ENCODE measurements around the gene MINK1. TPM values are rescaled to one million over a fixed set of nuclear protein-coding genes. Genes with fewer than 3 reads are reported as not detected.

MINK1 gene
- total and polyA plus RNA-seq, 2 donors, result 10.2 to 83.8 TPM

DNA sequence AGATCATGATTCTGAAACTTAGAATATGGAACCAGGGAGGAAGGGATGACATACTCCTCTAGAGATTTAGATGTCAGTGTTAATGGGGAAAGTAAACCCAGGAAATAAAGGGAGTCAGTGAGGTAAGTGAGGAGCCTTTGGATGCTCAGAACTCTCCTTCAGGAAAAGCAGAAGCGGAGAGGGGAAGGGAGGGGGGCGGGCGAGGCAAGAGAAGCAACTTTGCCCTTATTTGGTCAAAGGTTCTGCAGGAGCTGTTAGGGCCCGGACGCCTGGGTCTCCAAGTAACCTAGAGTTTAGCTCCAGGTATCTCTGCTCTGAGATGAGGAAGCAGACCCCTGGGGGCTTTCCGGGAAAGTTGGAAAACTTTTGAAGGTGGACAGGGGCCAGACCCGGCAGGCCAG, 113.9 kb downstream of the MINK1 start:
- Histone ChIP-seq H3K27ac (ENCODE audit: low read depth in 1 of 2, low read length in 1 of 2) (peak overlapping the region; percentile 99 to 100), H3K27me3 (ENCODE audit: control insufficient read depth in 2 of 2, insufficient read depth in 1 of 2, low read length in 1 of 2) (peaks cover 0 to 5% of the 10 kb centered on the region in 2 donors), H3K9me3 (ENCODE audit: control insufficient read depth in 2 of 2, insufficient read depth in 1 of 2, low read length in 1 of 2) (peaks cover 0 to 5% of the 10 kb centered on the region in 2 donors), H3K4me1 (ENCODE audit: control insufficient read depth in 2 of 2, insufficient read depth in 2 of 2, low read length in 2 of 2) (peaks cover 45 to 69% of the 10 kb centered on the region in 2 donors), H3K4me3 (ENCODE audit: low read length in 2 of 2) (peak overlapping the region; percentile 100), H3K36me3 (ENCODE audit: control insufficient read depth in 2 of 2, insufficient read depth in 2 of 2, low read length in 1 of 2) (peaks cover 35 to 55% of the 10 kb centered on the region in 2 donors)
- WGBS, result under 1% methylated on average over 7 of the region's 7 CpGs
- DNase-seq (ENCODE audit: low read depth in 6 of 9, low spot score in 9 of 9), result no peak

Other genes with a start within 250 kb of the MINK1 start
- gene SMTNL2, start 248.8 kb upstream of the MINK1 start, total RNA-seq, result 0.57 TPM
- gene SMTNL2, start 248.8 kb upstream of the MINK1 start, polyA plus RNA-seq, result 1.6 TPM
- gene ALOX15, start 191.7 kb upstream of the MINK1 start, total RNA-seq, result 1.6 TPM
- 0.48 TPM for gene ALOX15, start 191.7 kb upstream of the MINK1 start, polyA plus RNA-seq
- 7.7 TPM for gene PELP1, start 129.2 kb upstream of the MINK1 start, total RNA-seq
- 26.9 TPM for gene PELP1, start 129.2 kb upstream of the MINK1 start, polyA plus RNA-seq
- 60.2 TPM for gene ARRB2, start 122.7 kb upstream of the MINK1 start, total RNA-seq
- 91.2 TPM for gene ARRB2, start 122.7 kb upstream of the MINK1 start, polyA plus RNA-seq
- gene MED11, start 101.9 kb upstream of the MINK1 start, total RNA-seq, result 28.1 TPM
- 40.3 TPM for gene MED11, start 101.9 kb upstream of the MINK1 start, polyA plus RNA-seq
- 0.52 TPM for gene ZMYND15, start 93.5 kb upstream of the MINK1 start, total RNA-seq
- 3.8 TPM for gene ZMYND15, start 93.5 kb upstream of the MINK1 start, polyA plus RNA-seq
- 3.3 TPM for gene CXCL16, start 93.4 kb upstream of the MINK1 start, total RNA-seq
- gene CXCL16, start 93.4 kb upstream of the MINK1 start, polyA plus RNA-seq, result 32.9 TPM
- not detected for gene TM4SF5, start 61.5 kb upstream of the MINK1 start, total RNA-seq
- gene TM4SF5, start 61.5 kb upstream of the MINK1 start, polyA plus RNA-seq, result 0.14 TPM
- 2.7 TPM for gene VMO1, start 47.0 kb upstream of the MINK1 start, total RNA-seq
- gene VMO1, start 47.0 kb upstream of the MINK1 start, polyA plus RNA-seq, result 30.6 TPM
- gene GLTPD2, start 44.4 kb upstream of the MINK1 start, total RNA-seq, result 0.14 TPM
- gene GLTPD2, start 44.4 kb upstream of the MINK1 start, polyA plus RNA-seq, result 0.16 TPM
- gene PSMB6, start 37.2 kb upstream of the MINK1 start, total RNA-seq, result 183 TPM
- gene PSMB6, start 37.2 kb upstream of the MINK1 start, polyA plus RNA-seq, result 122 TPM
- 14.5 TPM for gene PLD2, start 26.2 kb upstream of the MINK1 start, total RNA-seq
- gene PLD2, start 26.2 kb upstream of the MINK1 start, polyA plus RNA-seq, result 30.7 TPM
- gene C17orf107, start 66.2 kb downstream of the MINK1 start, total RNA-seq, result 0.57 TPM
- 1.2 TPM for gene C17orf107, start 66.2 kb downstream of the MINK1 start, polyA plus RNA-seq
- gene CHRNE, start 69.8 kb downstream of the MINK1 start, total RNA-seq, result 0.24 TPM
- 1.9 TPM for gene CHRNE, start 69.8 kb downstream of the MINK1 start, polyA plus RNA-seq
- 0.14 TPM for gene GP1BA, start 98.9 kb downstream of the MINK1 start, total RNA-seq
- 0.09 TPM for gene GP1BA, start 98.9 kb downstream of the MINK1 start, polyA plus RNA-seq
- gene SLC25A11, start 106.7 kb downstream of the MINK1 start, total RNA-seq, result 46.7 TPM
- gene SLC25A11, start 106.7 kb downstream of the MINK1 start, polyA plus RNA-seq, result 30.9 TPM
- 73.0 TPM for gene RNF167, start 106.9 kb downstream of the MINK1 start, total RNA-seq
- 189 TPM for gene RNF167, start 106.9 kb downstream of the MINK1 start, polyA plus RNA-seq
- gene PFN1, start 115.2 kb downstream of the MINK1 start, total RNA-seq, result 635 TPM
- 727 TPM for gene PFN1, start 115.2 kb downstream of the MINK1 start, polyA plus RNA-seq
- 12.4 TPM for gene ENO3, start 117.8 kb downstream of the MINK1 start, total RNA-seq
- 25.7 TPM for gene ENO3, start 117.8 kb downstream of the MINK1 start, polyA plus RNA-seq
- 60.9 TPM for gene SPAG7, start 134.5 kb downstream of the MINK1 start, total RNA-seq
- gene SPAG7, start 134.5 kb downstream of the MINK1 start, polyA plus RNA-seq, result 98.8 TPM
- gene CAMTA2, start 154.3 kb downstream of the MINK1 start, total RNA-seq, result 2.8 TPM
- 51.5 TPM for gene CAMTA2, start 154.3 kb downstream of the MINK1 start, polyA plus RNA-seq
- gene INCA1, start 164.2 kb downstream of the MINK1 start, total RNA-seq, result 0.24 TPM
- gene INCA1, start 164.2 kb downstream of the MINK1 start, polyA plus RNA-seq, result 1.5 TPM
- 10.8 TPM for gene KIF1C, start 164.6 kb downstream of the MINK1 start, total RNA-seq
- 15.4 TPM for gene KIF1C, start 164.6 kb downstream of the MINK1 start, polyA plus RNA-seq
- 0.80 TPM for gene SLC52A1, start 202.1 kb downstream of the MINK1 start, total RNA-seq
- gene SLC52A1, start 202.1 kb downstream of the MINK1 start, polyA plus RNA-seq, result 0.96 TPM
- 3.3 TPM for gene ZFP3, start 245.1 kb downstream of the MINK1 start, total RNA-seq
- gene ZFP3, start 245.1 kb downstream of the MINK1 start, polyA plus RNA-seq, result 4.6 TPM